NCI-H345 (cell line): ENCODE data around the gene MOB1B.

Source experiments
- DNase-seq: peaks from one replicate; lab custom pipeline; 2025; lab: John Stamatoyannopoulos, UW

Gene MOB1B

DNA sequence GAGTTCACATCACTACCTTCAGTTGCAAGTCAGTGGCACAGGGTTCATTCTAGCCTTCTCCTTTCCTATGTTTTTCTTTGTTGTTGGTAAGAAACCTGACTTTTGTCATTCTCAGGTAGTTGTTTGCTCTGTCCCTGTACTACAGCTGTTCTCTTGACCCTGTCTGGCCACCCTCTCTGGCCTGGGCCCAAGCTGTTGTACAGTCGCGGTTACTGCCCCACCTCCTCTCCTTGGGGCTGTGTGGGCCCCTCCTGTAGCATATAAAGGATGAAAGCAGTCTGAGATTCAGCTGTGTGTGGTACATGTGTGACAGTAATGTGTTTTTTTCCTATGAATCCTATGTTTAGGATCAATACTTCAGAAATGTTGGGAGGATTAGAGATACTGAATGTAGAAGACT is 12.5 kb downstream of the MOB1B start:
- DNase-seq, result no peak

DNA sequence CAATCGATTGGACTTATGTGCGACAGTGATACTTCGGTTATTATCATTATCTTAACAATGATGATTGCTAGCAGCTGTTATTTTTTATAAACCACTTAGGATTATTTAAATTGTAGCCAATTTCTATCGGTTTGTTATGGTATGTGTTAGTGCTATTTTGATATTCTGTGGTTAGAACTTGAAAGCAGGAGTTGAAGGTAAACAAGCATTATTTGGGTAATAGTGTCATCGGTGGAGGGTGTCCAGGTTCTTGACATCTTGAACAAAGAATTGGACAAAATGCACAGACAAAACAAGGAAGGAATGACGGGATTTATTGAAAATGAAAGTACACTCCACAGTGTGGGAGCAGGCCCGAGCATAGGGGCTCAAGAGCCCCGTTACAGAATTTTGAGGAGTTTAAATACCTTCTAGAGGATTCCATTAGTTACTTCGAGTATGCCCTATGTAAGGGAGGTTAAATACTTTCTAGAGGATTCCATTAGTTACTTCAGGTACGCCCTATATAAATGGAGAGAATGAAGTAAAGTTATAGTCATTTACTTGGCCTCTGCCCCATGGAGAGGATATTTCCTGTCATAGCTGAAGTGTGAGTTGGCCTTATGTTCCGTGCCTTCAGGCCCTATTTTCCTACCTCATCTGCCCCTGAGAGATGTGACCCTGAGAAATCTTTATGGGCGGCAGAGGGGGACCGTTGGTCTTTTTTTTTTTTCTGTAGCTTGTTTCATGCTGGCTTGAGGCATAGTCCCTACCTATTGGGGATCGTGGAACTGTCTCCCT is 13.1 kb downstream of the MOB1B start:
- no peak for DNase-seq

DNA sequence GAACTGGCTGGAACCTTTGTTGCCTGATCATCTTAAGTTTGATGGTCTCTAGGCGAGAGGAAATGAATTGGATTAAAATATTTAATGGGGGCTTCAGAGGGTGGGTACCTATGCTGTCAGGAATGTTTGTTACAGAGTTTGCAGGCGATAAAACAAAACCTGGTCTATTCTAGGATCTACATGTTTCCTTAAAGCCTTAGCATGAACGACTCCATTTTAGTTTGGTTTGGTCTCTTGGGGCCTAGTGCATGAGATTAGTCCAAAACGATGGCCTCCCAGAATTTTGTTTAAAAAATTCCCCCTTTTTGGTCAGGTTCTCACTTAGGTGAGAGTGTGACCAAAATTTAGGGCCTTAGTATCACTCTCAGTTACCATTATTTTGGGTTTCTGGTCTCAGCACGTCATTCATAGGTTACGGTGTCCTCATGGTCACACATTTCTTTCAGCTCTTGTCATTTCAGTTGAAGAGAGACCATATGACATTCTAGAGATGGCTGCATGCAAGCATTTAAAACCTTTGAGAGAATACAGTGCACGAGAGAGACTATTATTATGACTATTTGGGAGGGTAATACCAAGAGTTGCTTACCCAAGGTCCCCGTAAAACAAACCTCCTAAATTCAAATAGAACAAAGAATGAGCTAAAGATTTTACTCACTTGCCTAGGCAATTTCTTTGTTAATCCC is 13.8 kb downstream of the MOB1B start:
- DNase-seq, result no peak

DNA sequence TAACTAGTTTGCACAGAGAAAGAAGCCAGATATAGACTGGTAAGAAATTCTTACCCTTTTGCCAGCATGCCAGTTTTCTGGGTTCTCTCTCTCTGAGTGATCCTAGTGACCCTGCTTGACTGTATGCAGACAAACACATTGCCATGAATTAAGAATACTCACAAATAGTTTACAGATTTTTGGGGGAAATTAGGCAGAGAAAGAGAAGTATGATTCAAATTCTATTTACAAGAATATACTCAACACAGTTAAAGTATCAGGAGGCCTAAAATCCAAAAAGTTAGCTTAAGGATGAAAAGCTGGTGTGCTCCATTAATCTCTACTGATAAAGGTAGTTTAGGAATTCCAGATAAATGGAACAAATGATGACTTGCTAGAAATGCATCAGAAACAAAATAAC is 18.4 kb downstream of the MOB1B start:
- DNase-seq, result no peak

- DNase-seq, result no peak
Observed at GRCh38 chr4:70925418-70925817, 23.2 kb downstream of the MOB1B start.

DNA sequence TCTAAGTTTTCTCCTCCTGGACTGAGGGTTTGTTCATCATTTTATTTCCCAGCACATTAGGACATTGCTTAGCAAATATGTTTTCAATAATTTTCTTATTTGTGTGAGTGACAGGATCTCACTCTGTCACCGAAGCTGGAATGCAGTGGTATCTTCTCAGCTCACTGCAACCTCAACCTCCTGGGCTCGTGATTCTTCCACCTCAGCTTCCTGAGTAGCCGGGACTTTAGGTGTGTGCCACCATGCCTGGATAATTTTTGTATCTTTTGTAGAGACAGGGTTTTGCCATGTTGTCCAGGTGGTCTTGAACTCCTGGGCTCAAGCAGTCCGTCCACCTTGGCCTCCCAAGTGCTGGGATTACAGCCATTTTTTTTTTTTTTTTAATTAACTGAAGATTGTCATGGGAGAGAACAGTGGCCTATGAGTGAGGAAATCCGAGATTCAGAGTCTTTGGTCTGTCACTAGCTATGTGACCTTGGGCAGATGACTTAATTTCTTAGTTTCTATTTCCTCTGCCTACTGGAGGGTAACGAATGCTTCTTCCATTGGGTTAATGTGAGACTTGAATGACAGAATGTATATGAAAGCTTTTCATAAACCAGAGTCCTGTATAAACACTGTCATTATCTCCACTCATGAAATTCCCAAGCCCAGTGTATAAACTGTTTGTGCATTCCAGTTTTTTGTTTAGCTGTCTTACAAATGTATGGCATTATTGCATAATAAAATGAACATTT is 23.9 kb downstream of the MOB1B start:
- no peak for DNase-seq

DNA sequence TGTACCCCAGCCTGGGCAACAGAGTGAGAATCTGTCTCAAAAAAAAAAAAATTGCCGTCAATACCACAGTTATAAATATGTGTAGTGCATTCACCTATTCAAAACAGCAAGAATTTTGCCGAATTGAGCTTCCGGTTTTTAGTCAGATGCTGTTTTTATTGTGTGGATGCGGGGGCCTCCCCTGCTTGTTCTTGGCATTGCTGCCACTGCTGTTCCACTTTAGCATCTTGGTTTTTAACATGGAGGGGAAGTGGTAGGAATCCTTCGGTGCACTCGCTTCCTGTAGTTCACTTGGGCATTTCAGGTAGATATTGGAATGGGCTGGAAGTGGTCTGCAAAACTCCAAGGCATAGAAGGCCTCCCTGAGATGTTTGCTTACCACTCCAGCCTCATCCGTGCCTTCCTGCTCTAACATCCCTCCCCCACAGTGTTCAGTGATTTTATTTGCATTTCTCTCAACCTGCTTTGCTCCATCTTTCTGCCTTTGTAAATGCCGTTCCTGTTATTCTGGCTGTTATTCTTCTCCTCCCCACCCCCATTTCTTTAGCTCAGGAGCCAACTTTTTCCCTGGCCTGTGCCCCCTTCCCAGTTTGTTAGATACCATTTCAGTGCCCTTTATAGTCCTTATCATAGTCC is 25.5 kb downstream of the MOB1B start:
- DNase-seq, result no peak

- DNase-seq, result no peak
Observed at GRCh38 chr4:70930530-70931256, 28.5 kb downstream of the MOB1B start.

DNA sequence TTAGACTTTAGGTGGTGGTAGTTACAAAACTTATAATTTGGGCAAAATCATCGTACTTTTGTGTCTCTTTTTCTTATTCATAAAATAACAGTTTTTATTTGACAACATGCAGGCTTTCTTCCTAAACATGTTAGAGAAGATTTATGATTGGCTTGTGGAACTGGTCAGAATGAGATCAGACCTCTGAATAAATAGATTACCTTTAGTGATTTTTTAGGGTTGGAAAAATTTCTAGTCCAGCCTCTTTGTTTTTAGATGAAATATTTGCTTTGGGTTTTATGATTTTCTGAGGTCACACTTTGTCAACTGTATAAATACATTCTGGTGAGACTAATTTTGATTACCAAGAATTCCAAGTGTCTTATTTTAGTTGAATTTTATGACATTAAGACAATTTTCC is 29.2 kb downstream of the MOB1B start:
- no peak for DNase-seq

DNA sequence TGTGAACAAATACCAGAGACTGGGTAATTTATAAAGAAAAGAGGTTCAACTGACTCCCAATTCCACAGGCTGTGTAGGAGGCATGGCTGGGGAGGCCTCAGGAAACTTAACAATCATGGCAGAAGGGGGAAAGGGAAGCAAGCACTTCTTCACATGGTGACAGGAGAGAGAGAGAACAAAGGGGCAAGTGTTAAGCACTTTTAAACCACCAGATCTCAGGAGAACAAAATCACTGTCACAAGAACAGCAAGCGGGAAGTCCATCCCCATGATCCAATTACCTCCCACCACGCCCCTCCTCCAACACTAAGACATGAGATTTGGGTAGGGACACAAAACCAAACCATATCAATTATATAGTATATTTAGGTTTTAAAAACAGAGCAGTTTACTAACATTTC is 30.8 kb downstream of the MOB1B start:
- no peak for DNase-seq

DNA sequence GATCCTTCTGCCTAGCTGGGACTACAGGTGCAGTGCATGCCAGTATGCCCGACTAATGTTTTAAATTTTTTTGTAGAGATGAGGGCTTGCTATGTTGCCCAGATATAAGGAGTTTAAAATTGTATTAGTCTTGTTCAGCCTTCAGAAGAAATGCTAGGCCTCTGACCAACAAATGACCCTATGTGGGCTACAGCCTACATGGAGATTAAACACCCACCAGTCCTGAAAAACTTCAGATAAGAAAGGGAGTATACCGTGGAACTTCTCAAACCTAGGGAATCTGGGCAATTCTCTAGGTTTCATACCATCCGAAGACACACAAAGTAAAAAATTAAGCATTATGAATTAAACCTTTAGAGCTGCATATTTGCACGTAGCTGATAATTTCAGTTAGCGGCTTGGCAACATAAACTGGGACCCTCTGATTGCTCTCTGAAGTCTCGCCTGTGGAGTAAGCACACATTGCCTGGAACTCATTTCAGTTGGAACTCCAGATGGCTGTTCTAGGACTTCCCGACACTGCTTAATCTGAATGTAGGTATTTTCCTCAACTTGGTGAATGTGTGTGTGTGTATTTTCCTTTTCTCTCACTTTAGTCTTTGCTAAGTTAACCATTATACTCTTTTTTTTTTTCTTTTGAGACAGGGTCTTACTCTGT is 33.0 kb downstream of the MOB1B start:
- no peak for DNase-seq

DNA sequence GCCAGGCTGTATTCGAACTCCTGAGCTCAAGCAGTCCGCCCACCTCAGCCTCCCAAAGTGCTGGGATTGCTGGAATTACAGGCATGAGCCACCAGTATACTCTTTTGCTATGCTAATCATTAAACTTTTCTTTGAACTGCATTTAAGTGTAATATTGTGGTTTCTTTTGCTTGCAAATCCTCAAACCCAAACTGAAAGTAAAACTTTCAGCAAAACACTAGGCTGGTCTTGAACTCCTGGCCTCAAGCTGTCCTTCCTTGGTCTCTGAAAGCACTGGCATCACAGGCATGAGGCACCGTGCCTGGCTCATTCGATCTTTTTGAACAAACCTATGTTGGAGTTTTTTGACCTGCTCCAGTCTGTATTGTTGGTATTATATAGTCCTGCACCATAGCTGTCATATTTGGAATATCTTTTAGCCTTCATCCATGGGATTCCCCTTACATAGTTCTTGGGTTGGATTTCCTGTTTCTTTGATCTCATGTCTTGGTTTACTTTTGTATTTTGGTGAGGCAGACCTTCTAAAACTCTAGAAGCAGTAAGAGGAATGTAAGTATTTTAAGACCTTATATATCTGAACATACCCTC is 34.1 kb downstream of the MOB1B start:
- DNase-seq, result no peak

GRCh38 chr4:70938086-70938485 is 35.9 kb downstream of the MOB1B start:
- no peak for DNase-seq

GRCh38 chr4:70940134-70940533 is 38.0 kb downstream of the MOB1B start:
- no peak for DNase-seq

DNA sequence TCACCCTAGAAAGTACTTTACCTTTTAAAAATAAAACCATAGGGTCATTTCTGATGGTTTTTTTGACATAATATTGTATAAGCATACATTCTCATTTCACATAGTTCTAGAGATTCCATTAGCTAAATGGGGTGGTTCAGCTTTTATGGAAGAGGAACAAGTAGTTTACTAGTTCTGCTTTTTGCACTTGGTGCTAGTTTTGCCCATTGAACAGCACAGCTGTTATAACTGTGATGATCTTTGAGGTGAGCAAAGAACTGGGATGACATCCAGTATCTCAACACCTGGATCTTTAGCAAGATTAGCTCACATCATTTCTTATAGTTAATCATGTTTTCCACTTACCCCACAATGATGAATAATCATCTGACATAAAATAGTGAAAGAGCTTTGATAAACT is 40.9 kb downstream of the MOB1B start:
- no peak for DNase-seq

DNA sequence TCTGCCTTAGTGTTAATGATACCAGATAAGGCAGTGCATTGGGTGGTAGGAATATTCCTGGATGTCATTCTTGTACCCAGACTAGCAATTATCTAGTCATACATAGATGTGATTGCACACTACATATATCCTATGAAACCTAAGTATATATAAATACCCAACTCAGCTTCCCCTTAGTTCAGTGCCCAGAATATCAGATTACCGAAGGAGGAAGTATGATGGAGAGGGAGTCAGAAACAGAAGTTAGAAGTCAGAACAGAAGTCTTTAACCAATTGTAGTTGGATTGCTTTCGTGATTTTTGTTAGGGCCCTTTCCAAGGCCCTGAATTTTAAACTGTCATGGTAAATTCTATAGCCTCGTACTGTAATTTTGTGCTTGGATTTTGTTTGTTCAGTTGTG is 42.9 kb downstream of the MOB1B start:
- no peak for DNase-seq

DNA sequence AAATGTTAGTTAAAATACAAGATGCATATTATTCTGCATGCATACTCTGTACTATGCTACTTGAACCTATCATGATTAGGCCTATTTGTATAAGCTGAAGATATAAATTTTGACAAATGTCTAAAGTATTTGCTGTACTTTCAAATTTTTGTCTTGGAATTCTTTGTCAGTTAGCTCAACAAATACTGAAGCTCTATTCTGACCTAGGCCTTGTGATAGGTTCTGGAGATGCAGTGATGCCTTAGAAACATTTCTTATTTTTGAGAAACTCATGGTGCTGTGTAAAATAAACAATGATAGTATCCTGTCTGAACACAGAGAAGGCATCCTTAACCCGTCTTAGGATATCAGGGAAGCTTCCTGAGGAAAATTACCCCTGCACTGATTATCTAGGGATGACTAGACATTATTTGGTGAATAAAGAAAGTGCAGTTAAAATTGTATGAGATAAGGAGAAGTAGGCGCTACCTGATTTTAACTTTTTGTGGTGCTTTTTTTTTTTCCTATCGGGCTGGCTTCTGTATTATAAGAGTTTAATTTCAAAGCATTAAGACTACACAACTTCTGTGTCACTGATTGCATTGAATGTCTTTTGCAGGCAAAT is 43.4 kb downstream of the MOB1B start:
- no peak for DNase-seq

DNA sequence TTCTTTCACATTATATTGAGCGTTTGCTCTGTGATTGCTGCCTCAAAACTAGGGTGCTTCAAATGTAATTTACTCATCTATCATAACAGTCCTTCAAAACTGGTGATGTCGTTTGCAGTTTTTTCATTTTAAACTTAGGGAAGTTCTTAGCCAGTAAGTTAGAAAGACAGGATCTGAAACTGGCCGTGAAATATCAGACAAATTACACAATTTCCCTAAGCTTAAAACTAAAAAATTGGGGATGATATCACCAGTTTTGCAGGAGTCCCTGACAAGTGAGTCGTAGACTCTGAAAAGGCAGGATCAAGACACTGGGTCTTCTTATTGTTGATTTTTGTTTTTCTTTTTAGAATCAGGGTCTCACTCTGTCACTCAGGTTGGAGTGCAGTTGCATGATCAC is 44.8 kb downstream of the MOB1B start:
- no peak for DNase-seq

DNA sequence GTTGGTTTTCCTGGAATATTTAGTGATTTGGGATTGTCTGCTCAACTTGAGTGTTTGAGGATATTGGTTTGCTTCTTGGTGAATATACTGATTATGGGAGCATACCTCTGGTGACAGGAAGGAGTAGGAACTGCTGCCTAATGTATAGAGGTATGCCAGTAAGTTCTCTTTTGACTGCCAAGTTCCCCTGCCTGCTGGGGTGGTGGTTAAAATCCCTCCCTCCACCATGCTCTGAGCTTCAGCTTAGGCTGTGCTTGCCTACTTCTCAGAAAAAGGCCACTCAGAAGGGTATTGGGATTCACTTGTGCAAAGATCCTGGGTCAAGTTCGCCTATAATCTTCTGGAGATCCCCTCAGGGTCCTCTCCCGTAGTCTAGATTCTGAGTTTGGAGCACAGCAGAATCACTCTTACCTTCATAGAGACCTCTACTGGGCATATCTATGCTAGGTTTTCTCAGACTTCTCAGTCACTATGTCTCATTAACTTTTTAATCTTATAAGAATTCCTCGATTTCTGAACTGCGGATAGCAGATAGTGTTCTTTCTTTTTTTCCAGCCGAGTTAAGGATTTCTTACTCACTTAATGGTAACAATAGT is 46.6 kb downstream of the MOB1B start:
- DNase-seq, result no peak

- DNase-seq, result no peak
Observed at GRCh38 chr4:70954032-70954431, 51.9 kb downstream of the MOB1B start.
